ENCODE data around the gene APBB2. TPM values are rescaled to one million over a fixed set of nuclear protein-coding genes. Genes with fewer than 3 reads are reported as not detected.
"Not testable (repeated sequence)": the region's sequence is repeated elsewhere in the genome, so short reads cannot be mapped to it uniquely, and the experiment has no call there.

The APBB2 gene
- total RNA-seq, 2 donors from 2014 or later = 28.2 to 30.7 TPM

DNA sequence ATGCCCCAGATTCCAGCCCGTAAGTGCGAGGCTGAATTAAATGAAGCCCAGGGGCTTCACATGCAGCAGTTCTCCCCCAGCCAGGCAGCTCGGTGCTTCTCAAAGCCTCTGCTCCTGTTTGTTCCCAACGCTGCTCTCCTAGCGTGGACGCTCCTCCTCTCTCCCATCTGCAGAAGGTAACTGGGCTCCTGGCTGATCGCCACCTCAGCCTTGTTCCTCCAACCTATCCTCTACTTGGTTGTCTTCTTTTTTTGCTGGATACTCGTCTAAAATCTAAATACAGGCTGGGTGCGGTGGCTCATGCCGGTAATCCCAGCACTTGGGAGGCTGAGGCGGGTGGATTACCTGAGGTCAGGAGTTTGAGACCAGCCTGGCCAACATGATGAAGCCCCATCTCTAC is 394.2 kb downstream of the APBB2 start:
- intact Hi-C loops (cut with DNase I, micrococcal nuclease) = no loop called here
- ATAC-seq (no peak), DNase-seq (no peak)

DNA sequence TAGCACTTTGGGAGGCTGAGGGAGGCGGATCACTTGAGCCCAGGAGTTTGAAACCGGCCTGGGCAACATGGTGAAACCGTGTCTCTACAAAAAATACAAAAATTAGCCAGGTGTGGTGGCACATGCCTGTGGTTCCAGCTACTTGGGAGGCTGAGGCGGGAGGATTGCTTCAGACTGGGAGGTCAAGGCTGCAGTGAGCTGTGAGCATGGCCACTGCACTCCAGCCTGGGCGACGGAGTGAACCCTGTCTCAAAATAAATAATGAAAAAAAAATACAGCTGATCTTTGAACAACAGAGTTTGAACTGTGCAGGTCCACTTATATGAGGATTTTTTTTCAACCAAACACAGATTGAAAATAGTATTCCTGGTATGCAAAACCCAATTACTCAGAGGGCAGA is 397.2 kb downstream of the APBB2 start:
- DNase-seq; intact Hi-C loops (cut with DNase I, micrococcal nuclease); ATAC-seq: not testable (repeated sequence)

DNA sequence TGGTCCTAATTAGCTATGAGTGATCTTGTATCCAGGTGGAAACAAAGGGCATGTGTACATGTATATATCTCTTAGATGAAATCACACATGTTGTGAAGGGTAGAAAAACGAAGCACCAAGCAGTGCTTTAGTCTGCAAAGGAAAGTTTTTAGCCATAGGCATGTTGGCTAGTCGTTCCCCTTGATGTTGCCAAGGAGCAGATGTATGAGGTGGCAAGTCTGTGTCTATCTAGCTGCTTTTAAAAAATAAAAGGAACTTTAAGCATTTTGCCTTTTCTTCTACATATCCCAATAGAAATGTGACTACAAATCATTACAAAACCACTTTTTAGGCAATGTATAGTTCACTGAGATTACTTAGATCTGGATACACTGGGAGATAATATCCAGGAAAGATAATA is 401.5 kb downstream of the APBB2 start:
- ATAC-seq (no peak), DNase-seq (no peak)
- intact Hi-C loops (cut with DNase I, micrococcal nuclease) = no loop called here

DNA sequence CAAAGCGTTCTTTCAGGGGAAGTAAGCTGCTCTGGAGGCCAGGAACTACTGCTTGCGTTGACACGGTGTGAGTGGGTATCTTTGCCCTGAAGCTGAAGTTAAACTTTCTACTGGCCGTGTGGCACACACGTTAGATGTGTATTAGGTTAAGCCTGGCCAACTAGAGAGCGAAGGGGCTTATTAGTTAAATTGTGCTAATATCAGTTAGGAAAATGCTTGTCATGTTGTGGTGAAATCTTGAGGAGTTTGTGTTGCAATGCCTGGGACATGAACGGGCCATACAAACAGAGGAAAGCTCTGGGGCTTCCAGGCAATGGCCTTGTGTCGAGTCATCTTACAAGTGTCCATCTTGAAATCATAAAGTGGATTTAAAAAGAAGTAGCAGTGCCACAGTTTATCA is 402.0 kb downstream of the APBB2 start:
- intact Hi-C loops (cut with DNase I, micrococcal nuclease) = no loop called here
- ATAC-seq = no peak
- DNase-seq = no peak

DNA sequence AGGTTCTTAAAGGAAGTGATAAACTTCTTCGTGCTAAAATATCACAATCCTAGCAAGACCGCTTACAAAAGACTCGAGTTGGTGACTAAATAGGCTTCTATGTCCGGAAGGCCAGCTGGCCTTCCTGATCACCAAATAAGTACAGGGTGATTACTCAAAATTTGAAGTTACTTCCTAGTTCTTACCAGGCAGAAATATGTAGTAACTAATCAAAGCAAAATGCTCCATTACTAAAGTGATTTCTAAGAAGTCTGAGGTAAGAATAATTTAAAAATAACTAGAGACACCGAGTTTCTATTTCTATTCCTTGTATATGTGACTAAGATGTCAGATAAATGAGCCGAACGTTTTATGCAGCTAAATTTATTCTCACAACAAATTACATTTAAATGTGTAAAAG is 402.4 kb downstream of the APBB2 start:
- DNase-seq (no peak), ATAC-seq (no peak)
- intact Hi-C loops (cut with DNase I, micrococcal nuclease) = no loop called here

DNA sequence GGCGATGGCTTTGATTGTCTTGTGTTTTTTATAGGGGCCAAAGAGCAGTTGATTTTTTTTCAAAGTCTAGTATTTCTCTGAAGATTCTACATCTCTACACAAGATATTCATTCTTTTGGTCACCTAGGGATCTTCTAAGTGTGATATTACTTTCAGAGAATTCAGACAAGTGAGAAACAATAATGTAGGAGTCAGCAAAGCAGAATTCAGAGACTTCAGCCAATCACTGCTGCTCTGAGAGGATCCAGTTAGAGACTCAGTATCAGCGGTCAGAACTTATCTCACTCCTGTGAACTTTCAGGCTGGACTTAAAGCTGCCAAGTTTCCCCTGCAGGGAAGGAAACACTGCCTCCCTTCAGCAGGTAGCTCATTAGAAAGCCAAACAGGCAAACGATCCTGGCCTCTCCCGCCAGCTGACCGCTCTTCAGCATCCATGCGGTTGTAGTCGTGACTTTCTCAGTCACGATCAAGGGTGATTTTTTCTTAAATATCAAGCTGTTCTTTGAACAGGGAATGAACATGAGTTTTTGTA is 405.4 kb downstream of the APBB2 start:
- peak; percentile 35 for ATAC-seq
- intact Hi-C loops (cut with DNase I, micrococcal nuclease) = no loop called here
- DNase-seq = no peak

DNA sequence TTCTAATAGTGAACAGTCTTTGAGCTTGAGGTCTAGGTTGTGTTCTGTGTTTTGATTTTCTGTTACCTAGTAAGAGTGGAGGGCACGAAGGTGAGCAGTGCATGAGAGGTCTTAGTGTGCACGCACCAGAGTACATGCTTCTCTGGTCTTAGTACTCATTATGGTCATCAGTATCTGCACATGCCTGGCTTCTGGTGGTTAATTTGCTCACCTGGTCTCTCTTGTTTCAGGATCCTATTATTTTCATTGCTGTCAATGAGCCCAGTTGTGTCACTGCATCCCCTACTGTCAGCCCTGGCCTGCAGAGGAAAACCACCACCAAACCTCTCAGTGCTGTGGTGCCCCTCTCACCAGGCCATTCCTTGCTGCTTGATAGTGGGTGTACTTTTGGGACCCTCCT is 409.7 kb downstream of the APBB2 start:
- DNase-seq (no peak), ATAC-seq (no peak)
- intact Hi-C loops (cut with DNase I, micrococcal nuclease) = no loop called here

DNA sequence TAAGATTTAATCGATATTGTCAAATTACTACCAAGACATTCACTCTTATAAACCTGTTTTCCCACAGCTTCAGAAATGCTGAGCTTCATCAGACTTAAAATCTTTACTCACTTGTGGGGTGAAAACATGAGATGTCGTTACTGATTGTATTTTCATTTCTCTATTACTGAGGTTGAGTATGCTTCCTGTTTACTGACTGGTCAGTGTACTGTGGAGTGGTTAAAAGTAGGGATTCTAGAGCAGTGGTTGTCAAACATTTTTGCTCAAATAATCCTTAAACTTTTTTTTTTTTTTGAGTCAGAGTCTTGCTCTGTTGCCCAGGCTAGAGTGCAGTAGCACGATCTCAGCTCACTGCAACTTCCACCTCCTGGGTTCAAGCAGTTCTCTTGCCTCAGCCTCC is 414.3 kb downstream of the APBB2 start:
- ATAC-seq = no peak
- no peak for DNase-seq
- intact Hi-C loops (cut with DNase I, micrococcal nuclease) = no loop called here

DNA sequence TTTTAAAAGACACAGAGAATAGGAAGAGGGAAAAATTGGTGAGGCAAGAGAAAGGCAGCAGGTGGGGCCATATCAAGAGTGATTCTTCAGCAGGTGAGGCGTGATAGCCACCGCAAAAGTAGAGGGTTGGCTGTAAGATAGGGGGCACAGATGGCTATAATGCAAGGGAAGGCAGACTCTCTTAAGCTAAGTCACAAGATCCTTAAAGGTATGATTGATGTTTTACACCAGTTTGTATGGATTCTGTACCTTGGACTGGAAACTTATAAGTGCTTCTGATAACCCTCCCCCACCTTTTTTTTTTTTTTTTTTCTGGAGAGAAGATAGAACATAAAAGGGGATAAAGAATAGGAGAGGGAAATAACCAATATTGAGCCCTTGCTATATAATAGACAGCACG is 424.6 kb downstream of the APBB2 start:
- ATAC-seq (no peak), DNase-seq (no peak)
- intact Hi-C loops (cut with DNase I, micrococcal nuclease) = no loop called here

DNA sequence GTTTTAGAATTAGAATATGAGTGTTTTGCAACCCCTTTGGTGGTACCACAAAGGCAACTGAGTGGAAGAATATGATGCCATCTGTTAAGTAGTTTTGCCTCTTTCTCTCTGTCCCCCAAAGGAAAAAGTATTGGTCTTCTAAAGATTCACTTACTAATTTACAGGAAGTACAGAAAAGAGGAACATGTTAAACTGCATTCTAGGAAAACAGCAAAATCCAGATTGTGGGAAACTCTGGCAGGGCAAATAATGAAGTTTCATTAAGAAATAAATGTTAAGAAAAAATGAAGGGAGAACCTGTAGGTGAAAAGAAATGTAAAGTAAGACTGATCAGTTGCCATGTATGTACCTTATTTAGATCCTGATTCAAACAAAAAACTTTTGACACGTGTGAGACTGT is 425.3 kb downstream of the APBB2 start:
- ATAC-seq = no peak
- no peak for DNase-seq
- intact Hi-C loops (cut with DNase I, micrococcal nuclease) = no loop called here

DNA sequence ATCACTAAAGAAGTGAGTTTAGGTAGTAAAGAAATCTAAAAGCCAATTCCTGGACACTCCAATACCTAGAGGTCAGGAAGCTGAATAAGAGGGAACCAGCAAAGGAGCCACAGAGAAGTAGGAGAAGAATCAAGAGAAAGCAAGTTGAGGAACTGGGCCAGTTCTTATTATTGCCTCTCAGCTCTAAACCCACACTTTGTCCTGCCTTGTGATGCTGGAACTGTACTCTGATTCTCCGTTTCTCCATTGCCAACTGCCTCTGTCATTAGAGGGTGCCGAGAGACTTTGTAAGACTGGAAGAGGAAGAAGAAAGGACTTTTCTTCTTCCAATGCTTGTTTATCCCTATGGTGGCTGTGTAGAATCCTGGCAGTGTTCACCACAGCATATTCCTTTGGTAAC is 426.0 kb downstream of the APBB2 start:
- intact Hi-C loops (cut with DNase I, micrococcal nuclease) = no loop called here
- no peak for ATAC-seq
- no peak for DNase-seq

DNA sequence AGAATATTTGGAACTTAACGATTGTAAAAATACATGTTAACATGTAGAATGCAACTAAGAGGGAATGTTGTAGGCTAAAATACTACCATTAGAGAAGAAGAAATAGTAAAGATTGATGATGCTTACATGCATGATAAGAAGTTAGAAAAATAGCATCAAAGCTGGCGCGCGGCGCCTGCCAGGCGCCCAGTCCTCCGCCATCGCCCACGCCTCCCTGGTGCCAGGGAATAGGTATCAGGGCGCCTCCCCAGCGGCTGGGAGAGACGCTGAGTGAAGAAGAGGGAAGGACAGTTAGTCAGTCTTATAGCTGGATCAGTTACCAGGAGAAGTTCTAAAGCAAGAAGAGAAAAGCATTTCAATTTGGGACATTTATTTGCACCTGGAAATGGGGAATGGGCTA is 428.6 kb downstream of the APBB2 start:
- intact Hi-C loops (cut with DNase I, micrococcal nuclease) = no loop called here
- DNase-seq = no peak
- ATAC-seq = no peak

DNA sequence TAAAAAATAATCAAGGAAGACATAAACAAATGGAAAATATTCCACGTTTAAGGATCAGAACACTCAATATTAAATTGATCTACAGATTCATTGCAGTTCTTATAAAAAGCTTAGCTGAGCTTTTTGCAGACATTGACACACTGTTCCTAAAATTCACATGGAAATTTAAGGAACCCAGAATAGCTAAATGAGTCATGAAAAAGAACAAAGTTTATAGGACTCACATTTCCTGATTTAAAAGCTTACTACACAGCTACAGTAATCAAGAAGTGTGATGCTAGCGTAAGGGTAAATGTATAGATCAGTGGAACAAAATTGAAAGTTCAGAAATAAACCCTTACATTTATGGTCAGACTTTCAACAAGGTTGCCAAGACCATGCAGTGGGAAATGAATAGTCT is 431.5 kb downstream of the APBB2 start:
- no peak for ATAC-seq
- intact Hi-C loops (cut with DNase I, micrococcal nuclease) = no loop called here
- DNase-seq = no peak

DNA sequence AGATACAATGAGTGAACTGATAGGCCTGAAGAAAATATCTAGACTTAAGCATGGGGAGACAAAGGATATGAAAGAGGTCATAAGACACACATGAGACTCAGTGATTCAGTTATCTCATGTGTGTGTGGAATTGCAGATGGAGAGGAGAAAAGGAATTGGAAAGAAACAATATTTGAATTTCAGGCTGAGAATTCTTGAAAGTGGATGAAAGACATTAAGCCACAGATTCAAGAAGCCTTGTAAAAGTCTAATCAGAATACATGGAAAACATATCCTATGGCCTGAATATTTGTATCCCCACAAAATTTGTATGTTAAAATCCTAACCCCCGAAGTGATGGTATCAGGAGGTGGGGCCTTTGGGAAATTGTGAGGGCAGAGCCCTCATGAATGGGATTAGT is 436.3 kb downstream of the APBB2 start:
- no peak for DNase-seq
- intact Hi-C loops (cut with DNase I, micrococcal nuclease) = no loop called here
- no peak for ATAC-seq

DNA sequence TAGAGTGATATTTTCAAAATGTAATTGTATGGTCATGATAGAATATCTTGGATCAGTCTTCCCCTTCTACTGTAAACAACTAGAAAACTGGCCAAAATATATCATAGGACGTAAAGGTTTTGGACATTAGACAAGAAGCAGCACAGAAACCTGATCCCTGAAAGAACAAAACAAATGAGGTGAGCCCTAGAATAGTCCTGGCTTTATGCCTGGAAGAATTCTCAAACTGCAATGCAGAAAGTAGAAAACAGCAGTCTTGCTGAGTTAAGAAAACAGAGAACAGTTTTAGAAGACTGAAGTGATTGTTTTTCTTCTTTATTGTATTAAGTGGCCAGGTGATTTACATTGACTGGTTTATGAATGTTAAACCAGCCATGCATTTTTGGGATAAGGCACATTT is 445.1 kb downstream of the APBB2 start:
- intact Hi-C loops (cut with DNase I, micrococcal nuclease) = no loop called here
- ATAC-seq (no peak), DNase-seq (no peak)

DNA sequence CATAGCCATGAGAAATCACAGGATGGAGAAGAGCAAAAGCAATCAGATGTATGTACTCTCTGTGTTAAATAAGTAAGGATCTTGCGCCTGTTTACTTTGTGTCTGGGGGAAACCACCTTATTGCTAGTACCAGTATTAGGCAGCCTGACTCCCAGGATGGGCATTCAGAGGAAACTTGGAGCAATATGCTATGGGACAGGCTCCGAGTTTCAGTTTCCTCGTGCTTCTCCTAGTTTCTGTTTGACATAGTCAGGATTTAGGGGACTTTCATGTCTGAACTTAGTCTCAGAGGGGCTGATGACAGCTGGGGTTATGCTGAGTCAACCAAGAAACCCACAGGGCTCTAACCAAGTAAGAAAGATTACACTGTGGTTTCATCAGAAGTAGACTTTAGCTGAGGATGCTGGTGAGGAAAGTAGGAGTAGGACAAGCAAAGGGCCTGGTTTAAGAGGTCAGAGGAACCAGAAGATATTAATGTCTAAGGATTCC is 451.1 kb downstream of the APBB2 start:
- ATAC-seq (no peak), DNase-seq (no peak)
- intact Hi-C loops (cut with DNase I, micrococcal nuclease) = no loop called here

Other genes with a start within 250 kb of the APBB2 start
- 10 to 100 TPM in 1 of 2 donors, 1 to 10 TPM in 1; 4.4 to 12.2 TPM for gene UCHL1, start 42.4 kb upstream of the APBB2 start, total RNA-seq

Measured in left colon (tissue), 2 donors.